Endometrial microvascular endothelial cells (primary cell): ENCODE data around the gene MAPKAPK2. TPM values are rescaled to one million over a fixed set of nuclear protein-coding genes. Genes with fewer than 3 reads are reported as not detected.

Source experiments
- in situ Hi-C: cut with HindIII; loops from 2 replicates; pipeline ENCODE4 v1.10.0; 2017; ENCODE audit warnings: low sequenced_read_pairs, low pct_unique_long_range_greater_than_20kb; ENCODE audit errors: inconsistent ontology term
- total RNA-seq: library from RNA; depleted of rRNA; stranded (reverse); fragments of >200 nt; gene quantifications from one replicate; pipeline ENCODE4 v1.2.3, GENCODE V29; 2015; ENCODE audit errors: inconsistent ontology term

The MAPKAPK2 gene
- total RNA-seq, 1 donor from 2014 or later: 52.9 TPM

- in situ Hi-C loops: no loop called here
Measured at GRCh38 chr1:206732508-206732907, 47.8 kb downstream of the MAPKAPK2 start.

DNA sequence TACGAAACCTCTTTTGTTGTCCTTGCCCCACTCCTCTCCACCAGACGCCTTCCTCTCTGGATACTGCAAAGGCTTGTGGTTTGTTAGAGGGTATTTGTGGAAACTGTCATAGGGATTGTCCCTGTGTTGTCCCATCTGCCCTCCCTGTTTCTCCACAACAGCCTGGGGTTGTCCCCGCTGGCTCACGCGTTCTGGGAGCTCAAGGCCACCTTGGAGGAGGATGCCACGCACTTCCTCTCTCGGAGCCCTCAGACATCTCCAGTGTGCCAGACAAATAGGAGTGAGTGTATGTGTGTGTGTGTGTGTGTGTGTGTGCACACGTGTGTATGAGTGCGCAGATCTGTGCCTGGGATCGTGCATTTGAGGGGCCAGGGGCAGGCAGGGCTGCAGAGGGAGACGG lies 48.3 kb downstream of the MAPKAPK2 start:
- in situ Hi-C loops: no loop called here

DNA sequence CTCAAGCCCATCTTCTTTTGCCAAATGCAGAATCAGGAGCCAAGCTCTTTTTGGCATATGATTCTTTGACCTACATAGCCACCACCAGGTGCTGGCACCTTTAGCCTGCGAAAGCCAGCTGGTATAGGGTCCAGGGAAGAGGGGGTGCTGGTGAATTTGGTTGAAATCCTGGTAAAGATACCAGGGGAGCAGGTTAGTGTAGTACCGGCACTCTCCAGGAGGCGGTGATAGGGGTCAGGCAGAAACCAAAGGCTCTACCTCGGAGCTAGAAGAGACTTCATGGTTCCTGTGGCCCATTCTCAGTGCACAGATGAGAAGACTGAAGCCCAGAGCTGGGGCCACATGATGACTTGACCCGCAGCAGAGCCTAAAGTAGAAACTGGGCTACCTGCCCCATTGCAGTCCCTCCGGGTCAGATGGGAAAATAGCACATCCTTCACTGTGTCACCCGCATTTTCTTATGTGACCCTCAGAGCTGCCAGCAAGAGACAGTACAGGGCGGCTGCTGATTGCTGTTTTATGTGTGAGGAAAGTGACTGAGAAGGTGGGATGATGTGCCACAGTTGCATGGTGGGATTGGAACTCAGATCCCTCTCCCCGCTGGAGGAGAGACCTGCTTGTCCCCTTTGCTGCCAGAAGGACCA lies 49.9 kb downstream of the MAPKAPK2 start:
- in situ Hi-C loops: no loop called here

- in situ Hi-C loops: no loop called here
Measured at GRCh38 chr1:206735553-206736031, 50.9 kb downstream of the MAPKAPK2 start.

DNA sequence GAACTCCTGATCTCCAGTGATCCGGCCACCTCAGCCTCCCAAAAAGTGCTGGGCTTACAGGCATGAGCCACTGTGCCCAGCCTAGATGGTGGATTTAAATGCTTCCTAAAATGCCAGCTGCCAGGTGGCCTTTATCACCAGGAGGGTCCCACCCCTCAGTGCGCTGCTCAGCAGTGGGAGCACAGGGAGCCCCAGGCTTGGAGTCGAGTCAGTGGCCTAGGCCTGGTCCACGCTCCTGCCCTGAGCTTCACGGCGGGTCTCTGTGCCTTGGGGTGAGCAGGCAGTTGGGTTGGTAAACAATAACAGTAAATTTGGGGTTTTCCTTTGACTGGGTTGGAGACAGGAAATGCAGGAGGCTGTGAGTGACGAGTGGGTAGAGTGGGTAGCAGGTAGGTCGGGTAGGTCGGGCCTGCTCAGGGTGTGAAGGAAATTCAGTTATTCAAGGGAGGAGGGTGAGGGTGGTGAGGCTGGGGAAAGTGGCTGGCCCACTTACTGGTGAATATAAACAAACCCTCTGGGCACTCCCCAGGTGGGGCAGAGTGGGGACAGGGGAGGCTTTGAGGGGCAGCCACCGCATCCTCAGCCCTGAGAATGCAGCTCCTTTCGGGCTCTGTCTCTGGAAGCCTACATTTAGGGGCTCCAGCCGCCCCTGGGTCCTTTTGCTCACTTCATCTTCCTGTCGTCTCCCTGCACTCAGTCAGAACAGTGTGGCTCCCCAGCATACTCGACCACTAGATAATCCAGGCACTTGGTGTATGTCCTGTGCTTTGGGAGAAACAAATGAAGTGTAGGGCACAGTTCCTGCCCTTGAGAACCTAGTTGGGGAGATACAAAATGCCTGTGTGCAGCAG lies 52.4 kb downstream of the MAPKAPK2 start:
- in situ Hi-C loops: no loop called here

DNA sequence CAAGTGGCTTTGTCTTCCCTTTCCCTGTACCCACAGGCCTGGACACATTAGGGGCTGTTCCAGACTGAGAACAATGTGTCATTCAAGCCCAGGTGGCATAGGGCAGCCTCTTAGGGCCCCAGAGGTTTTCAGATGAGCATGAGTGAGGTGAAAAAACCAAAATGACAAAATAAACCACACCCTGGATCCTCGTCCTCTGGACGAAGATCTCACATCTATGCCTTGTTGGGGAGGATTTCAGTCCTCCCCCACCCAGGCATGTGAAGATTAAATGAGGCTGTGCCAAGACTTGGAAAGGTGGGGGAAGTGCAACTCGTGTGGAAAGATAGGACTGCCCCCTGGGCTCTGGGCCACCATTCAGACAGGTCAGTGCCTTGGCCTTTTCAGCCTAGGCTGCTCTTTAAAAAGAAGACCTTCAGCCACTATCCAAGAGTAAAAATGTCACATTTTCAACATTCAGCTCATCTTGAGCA lies 53.1 kb downstream of the MAPKAPK2 start:
- in situ Hi-C loops: no loop called here

DNA sequence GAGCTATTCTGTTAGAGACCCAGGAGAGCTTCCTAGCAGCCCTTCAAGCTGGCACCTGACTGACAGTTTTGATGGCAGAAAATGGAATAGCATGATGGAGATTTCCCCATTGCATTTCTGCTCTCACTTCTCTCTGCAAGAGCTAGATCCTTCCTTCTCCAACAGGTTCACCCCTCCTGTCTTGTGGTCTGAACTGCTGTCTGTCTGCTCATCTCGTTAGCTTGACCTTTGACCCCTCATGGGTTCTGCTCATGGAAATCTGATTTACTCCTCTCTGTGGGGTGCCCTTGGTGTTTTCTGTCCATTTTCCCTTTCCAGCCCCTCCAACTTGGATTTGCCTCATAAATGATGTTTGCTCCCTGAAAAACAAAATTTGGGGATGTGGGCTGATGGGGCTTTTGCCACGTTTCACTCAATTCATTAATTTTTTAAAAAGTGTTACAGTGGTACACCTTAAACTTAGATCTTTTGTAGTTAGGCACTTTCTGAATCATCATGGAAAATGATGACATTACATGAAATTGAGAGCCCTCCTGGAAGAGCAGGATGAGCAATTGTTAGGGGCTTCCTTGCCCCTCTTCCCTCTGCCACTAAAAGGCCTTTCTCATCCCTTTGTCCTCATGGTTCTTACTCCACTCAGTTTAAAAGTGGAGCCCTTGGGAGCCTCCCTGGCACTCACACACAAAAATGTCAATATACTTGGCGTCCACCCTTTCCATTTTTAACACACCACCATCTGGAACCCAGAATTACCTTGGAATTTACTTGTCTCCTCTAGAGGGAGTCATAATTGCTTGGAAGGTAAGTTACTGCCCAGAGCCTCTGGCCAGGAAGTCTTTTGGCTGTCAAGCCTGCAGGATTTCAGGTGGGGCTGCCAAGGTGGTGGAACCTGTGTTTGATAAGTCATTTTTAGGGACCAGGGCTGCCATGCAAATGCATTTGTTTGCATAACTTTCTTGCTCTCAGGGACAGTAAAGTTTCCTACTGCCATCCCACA lies 54.0 kb downstream of the MAPKAPK2 start:
- in situ Hi-C loops: no loop called here

DNA sequence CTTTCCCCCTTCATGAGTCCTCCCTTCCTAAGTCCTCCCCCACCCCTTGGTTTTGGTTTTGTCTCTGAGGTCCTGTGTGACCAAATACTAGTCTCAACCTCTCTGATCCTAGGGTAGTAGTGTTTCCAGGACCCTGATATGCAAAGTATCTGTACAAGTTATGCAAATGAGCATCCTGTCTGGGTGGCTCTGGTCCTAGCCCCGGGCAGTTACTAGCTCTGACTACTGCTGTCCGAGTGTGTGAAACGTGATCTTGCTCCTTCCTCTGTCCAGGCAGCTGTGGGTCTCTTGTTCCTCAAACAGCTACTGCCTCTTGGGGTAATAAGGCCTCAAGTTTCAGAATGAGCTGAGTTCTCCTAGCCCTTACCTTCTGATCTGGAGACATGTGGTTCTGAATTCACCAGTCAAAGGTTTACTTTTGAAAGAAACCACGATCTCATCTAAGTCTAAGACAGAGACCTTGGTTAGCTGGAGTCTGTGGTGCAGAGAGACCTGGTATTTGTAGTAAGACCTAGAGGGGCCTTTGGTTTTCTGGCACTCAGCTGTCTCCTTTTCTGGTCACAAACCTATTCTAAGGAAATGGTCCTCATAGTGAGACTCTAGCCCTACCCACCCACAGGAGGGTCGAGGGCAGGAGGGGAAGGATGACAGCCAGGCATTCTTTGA lies 54.8 kb downstream of the MAPKAPK2 start:
- in situ Hi-C loops: no loop called here

DNA sequence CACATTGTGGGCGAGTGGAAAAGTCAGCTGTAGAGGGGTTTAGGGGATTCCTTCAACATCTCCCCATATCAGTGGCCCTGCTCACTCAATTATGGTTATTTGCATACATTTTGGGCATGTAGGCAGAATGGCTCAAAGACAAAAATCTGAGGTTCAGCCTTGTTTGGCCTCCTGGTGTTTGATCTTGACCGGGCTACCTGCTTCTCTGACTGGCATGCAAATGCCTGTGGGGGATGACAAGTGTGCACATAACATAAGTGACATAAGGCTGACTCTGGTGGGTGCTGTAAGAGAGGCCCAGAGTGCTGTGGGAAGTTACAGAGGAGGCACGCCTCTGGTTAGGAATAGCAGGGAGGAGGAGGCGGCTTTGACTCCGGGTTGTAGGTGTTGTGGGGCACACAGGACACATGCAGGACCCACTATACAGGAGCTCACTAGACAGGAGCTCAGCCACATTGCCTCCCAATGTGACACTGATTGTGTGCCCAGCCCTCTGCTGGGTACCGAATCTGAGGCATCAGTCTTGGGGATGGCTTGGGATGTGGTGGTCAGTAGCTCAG lies 56.5 kb downstream of the MAPKAPK2 start:
- in situ Hi-C loops: no loop called here

DNA sequence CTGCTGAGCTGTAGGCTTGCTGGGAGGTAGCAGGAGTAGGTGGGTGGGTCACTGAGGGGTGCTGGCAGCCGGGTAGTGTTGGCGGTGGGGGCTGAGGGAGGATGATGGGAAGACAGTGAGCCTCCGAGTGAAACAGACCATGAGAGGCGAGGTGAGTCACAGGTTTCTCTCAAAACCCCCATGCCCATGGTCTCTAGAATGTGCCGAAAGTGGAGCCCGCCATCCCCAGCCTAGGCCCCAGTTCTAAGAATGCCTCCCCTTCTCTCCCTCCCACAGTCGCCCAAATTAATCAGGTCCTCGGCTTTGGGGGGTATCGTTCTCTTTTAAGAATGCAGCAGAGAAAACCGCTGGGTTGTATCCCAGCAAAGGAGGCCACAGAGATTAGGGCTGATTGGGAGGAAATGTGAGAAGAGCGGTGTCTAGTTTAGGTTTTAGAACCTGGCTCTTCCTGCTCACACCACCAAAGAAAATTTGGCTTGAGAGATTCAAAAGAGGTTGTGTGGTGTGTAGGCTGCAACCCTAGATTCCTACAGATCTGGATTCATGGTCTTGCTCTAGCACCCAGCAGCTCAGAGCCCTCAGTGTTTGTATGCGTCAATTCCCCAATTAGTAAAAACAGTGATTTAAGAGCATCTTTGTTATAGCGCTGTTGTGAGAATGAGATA lies 58.1 kb downstream of the MAPKAPK2 start:
- in situ Hi-C loops: no loop called here

- in situ Hi-C loops: no loop called here
Measured at GRCh38 chr1:206744683-206745082, 60.0 kb downstream of the MAPKAPK2 start.

DNA sequence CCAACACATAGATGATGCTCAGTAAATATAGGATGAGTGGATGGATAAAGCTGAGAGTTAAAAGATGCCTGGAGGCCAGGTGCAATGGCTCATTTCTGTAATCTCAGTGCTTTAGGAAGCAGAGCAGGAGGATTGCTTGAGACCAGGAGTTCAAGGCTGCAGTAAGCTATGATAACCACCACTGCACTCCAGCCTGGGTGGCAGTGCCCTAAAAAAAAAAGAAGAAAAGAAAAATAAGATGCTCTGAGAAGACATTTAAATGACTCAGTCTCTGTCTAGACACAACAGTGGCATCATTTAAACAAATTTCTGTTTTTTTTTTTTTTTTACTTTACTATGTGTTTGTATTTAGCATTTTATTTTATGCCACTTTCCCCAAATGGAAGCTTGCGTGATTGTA lies 60.6 kb downstream of the MAPKAPK2 start:
- in situ Hi-C loops: no loop called here

DNA sequence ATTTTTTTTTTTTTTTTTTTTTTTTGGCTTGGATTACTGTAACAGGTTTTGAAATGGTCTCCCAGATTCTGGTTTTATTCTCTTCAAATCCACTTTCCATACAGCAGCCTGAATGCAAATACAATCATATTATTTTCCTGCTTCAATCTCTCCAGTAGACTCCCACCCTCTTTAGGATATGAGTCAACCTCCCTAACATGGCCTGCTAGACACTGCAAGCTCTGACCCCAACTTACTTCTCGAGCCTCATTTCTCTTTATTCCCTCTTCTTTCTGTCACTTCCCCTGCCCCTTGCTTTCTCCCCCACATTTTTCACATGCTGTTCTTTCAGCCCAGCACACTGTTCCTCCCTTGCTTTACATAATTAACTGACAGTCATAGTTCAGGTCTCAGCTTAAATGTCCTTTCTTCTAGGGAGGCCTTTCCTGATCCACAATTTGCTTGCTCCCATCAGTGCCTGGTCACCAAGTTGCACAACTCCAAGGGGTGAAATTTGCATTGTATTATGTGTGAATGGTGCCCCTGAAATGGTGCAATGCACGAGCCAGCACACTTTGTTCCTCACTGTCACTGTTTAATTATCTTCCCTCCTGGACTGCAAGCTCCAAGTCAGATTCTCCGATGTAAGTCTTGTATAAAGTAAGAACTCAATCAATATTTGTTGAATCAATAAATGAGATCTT lies 63.8 kb downstream of the MAPKAPK2 start:
- in situ Hi-C loops: no loop called here

DNA sequence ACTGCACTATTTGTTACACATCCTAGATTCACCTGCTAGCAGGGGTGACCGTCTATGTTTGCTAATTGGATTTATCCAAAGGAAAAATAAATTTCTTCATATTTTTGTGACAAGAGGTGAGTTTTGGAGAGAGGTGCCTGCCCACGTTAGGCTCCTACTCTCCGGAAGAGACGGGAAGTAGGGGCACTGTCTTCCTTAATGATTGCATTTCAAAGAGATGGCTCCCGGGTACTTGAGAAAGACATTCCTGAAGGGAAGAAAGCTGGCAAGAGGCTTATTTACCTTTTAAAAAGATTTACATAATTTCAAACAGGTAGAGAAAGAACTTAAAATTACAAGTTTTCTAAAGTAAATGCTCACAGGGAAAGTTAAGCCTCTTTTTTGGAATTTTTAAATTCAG lies 67.2 kb downstream of the MAPKAPK2 start:
- in situ Hi-C loops: no loop called here

- in situ Hi-C loops: no loop called here
Measured at GRCh38 chr1:206752481-206752880, 67.8 kb downstream of the MAPKAPK2 start.

DNA sequence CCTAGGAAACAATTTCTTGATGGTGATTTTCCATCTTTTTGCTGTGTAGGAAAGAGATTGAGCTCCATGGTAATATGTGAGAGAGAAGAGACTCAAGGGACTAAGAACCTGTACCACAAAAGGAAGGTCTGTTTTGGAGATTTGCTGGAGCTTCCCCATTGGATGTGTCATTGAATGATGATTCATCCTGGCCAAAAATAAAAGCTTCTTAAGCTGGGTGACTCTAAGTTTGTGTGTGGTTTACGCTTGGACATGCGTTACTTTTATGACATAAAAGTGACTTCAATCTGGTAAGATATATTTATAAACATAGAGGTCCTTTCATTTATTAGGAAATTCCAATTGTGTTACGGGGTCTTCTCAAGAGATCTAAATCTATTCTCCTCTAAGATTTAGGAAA lies 68.4 kb downstream of the MAPKAPK2 start:
- in situ Hi-C loops: no loop called here

- in situ Hi-C loops: no loop called here
Measured at GRCh38 chr1:206754011-206754410, 69.3 kb downstream of the MAPKAPK2 start.
